NT2/D1 (cell line): ENCODE data around the gene PPP1R15A.
"Not testable (repeated sequence)": the region's sequence is repeated elsewhere in the genome, so short reads cannot be mapped to it uniquely, and the experiment has no call there.

Experiments used
- DNase-seq: peaks from one replicate; pipeline ENCODE4 v3.0.0-alpha.2; 2011; ENCODE audit warnings: low read depth, low spot score
- H3K27me3 ChIP-seq: 2 replicates; pipeline ENCODE4 v1.6.0; 2011; ENCODE audit warnings: mild to moderate bottlenecking; ENCODE audit not compliant: insufficient read length, insufficient read depth
- H3K36me3 ChIP-seq: 2 replicates; pipeline ENCODE4 v1.6.1; 2011; ENCODE audit warnings: mild to moderate bottlenecking, low read length, mixed read lengths; ENCODE audit not compliant: insufficient read depth, insufficient read length
- H3K4me1 ChIP-seq: 2 replicates; pipeline ENCODE4 v1.5.1; 2011; ENCODE audit not compliant: insufficient read depth, insufficient read length
- H3K4me3 ChIP-seq: 2 replicates; pipeline ENCODE4 v1.5.1; 2011; ENCODE audit warnings: low read depth; ENCODE audit not compliant: insufficient read length
- H3K9ac ChIP-seq: 2 replicates; pipeline ENCODE4 v1.6.0; 2011; ENCODE audit warnings: low read depth; ENCODE audit not compliant: insufficient read length
- H3K9me3 ChIP-seq: 2 replicates; pipeline ENCODE4 v1.5.1; 2011; ENCODE audit warnings: mild to moderate bottlenecking, low read length; ENCODE audit not compliant: insufficient read depth
- SUZ12 ChIP-seq: IDR thresholded peaks from 2 replicates; pipeline ENCODE4 v1.6.1; 2011; ENCODE audit not compliant: insufficient read length, insufficient read depth; ENCODE audit errors: extremely low read depth
- YY1 ChIP-seq: IDR thresholded peaks from 2 replicates; pipeline ENCODE4 v1.6.1; 2011; ENCODE audit not compliant: insufficient read length, insufficient read depth
- ZNF274 ChIP-seq: IDR thresholded peaks from 2 replicates; pipeline ENCODE4 v1.6.1; 2011; ENCODE audit warnings: mild to moderate bottlenecking, low read depth, low read length

The PPP1R15A gene

GRCh38 chr19:48872884-48873475 is 759 bp downstream of the PPP1R15A start:
- H3K9me3 ChIP-seq = no peaks in the 10 kb centered on the region
- H3K27me3 ChIP-seq = no peaks in the 10 kb centered on the region
- H3K9ac ChIP-seq = peak overlapping the region; percentile 79
- H3K4me1 ChIP-seq = no peaks in the 10 kb centered on the region
- DNase-seq = no peak
- no peak for TF ChIP-seq ZNF274
- no peak for TF ChIP-seq SUZ12
- no peak for TF ChIP-seq YY1
- peak overlapping the region; percentile 75 for H3K4me3 ChIP-seq
- peaks cover 20% of the 10 kb centered on the region for H3K36me3 ChIP-seq

GRCh38 chr19:48873476-48874302 is 1.5 kb downstream of the PPP1R15A start:
- no peaks in the 10 kb centered on the region for H3K4me1 ChIP-seq
- H3K4me3 ChIP-seq = peak overlapping the region; percentile 75
- DNase-seq = no peak
- H3K9me3 ChIP-seq = no peaks in the 10 kb centered on the region
- TF ChIP-seq ZNF274 (no peak), YY1 (no peak)
- H3K9ac ChIP-seq = peak overlapping the region; percentile 56
- no peaks in the 10 kb centered on the region for H3K27me3 ChIP-seq
- H3K36me3 ChIP-seq = peaks cover 20% of the 10 kb centered on the region

- Histone ChIP-seq H3K4me3 (no peak overlapping the region), H3K4me1 (no peaks in the 10 kb centered on the region), H3K27me3 (no peaks in the 10 kb centered on the region), H3K9me3 (no peaks in the 10 kb centered on the region), H3K9ac (no peak overlapping the region), H3K36me3 (peaks cover 20% of the 10 kb centered on the region)
- DNase-seq = no peak
- TF ChIP-seq ZNF274 = no peak
- TF ChIP-seq YY1 = no peak
- TF ChIP-seq SUZ12 = no peak
These were observed 2.3 kb downstream of the PPP1R15A start for GRCh38 chr19:48874303-48875135.

- DNase-seq, H3K4me1 ChIP-seq, H3K9me3 ChIP-seq, H3K27me3 ChIP-seq, H3K9ac ChIP-seq, H3K4me3 ChIP-seq: not testable (repeated sequence)
- peaks cover 20% of the 10 kb centered on the region for H3K36me3 ChIP-seq
These were observed 4.1 kb downstream of the PPP1R15A start for GRCh38 chr19:48876043-48876981.

GRCh38 chr19:48877855-48878195 is 5.6 kb downstream of the PPP1R15A start:
- H3K9me3 ChIP-seq = no peaks in the 10 kb centered on the region
- H3K4me3 ChIP-seq = no peak overlapping the region
- H3K4me1 ChIP-seq = no peaks in the 10 kb centered on the region
- H3K36me3 ChIP-seq = peaks cover 20% of the 10 kb centered on the region
- H3K27me3 ChIP-seq = no peaks in the 10 kb centered on the region
- TF ChIP-seq YY1 (no peak), SUZ12 (no peak), ZNF274 (no peak)
- no peak overlapping the region for H3K9ac ChIP-seq
- no peak for DNase-seq

- DNase-seq = no peak
- H3K9ac ChIP-seq = no peak overlapping the region
- no peaks in the 10 kb centered on the region for H3K4me1 ChIP-seq
- TF ChIP-seq YY1 = no peak
- no peak for TF ChIP-seq SUZ12
- TF ChIP-seq ZNF274 = no peak
- H3K27me3 ChIP-seq = no peaks in the 10 kb centered on the region
- peaks cover 16% of the 10 kb centered on the region for H3K36me3 ChIP-seq
- no peaks in the 10 kb centered on the region for H3K9me3 ChIP-seq
- H3K4me3 ChIP-seq = no peak overlapping the region
These were observed 6.2 kb downstream of the PPP1R15A start for GRCh38 chr19:48878196-48879024.
